SK-N-MC (cell line): ENCODE measurements around the gene ZNF175.

ENCODE experiments used
- EZH2 ChIP-seq: fragments of 200-600 bp; sonication (generic); IDR thresholded peaks from one replicate; pipeline ENCODE4 v1.6.1; 2017; ENCODE audit warnings: antibody characterized with exemption
- FOXP2 ChIP-seq: optimal IDR thresholded peaks from 2 replicates; pipeline ENCODE3; 2011; ENCODE audit warnings: mild to moderate bottlenecking, moderate library complexity; ENCODE audit not compliant: insufficient read depth; ENCODE audit errors: extremely low read length, control extremely low read depth
- POLR2AphosphoS5 ChIP-seq: IDR thresholded peaks from 2 replicates; pipeline ENCODE4 v1.6.1; 2012; ENCODE audit warnings: mild to moderate bottlenecking, low read depth, low read length, borderline replicate concordance

- TF ChIP-seq EZH2 (no peak), POLR2AphosphoS5 (no peak), FOXP2 (no peak)
These were observed 18.5 kb upstream of the ZNF175 start for GRCh38 chr19:51552608-51552995.
